Measurements from ENCODE around the gene MOCOS.
A peak's percentile ranks its signal among the peaks of the same experiment; 100 is the strongest.

The MOCOS gene

DNA sequence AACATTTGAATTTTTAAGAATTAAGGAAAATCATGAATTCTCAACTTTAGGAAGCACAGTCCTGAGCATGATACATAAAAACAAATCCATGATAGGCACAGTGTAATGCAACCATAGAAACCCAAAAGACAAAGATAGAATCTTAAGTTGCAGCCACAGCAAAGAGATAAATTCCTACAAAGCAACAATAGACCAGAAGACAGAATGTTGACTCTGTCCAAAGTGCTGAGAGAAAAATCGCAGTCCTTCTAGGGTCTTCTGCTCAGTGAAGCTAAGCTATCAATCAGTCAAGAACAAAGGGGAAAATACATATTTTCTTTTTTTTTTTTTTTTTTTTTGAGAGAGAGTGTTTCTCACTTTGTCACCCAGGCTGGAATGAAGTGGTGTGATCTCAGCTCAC is 88.3 kb downstream of the MOCOS start:
- no peak for DNase-seq

DNA sequence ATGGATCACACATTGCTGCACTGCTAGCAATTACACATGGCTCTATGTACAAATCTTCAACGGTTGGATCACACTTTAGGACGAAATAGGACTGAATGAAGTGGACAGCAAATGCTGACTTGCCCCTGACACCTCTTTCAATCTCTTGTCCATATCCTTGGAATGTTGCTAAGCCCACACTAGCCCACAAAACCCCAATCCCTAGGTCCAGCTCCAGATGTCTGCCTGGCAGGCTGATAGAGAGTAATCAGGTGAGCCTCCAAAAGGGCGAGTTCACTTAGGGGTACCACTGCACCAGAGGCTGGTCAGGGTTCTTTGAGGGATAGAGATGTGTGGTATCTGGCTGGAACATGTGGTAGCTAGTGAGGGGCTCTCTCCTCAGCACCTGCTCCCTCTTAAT is 91.7 kb downstream of the MOCOS start:
- DNase-seq = no peak

- DNase-seq = no peak
Observed at GRCh38 chr18:36281936-36282335, 94.6 kb downstream of the MOCOS start.

DNA sequence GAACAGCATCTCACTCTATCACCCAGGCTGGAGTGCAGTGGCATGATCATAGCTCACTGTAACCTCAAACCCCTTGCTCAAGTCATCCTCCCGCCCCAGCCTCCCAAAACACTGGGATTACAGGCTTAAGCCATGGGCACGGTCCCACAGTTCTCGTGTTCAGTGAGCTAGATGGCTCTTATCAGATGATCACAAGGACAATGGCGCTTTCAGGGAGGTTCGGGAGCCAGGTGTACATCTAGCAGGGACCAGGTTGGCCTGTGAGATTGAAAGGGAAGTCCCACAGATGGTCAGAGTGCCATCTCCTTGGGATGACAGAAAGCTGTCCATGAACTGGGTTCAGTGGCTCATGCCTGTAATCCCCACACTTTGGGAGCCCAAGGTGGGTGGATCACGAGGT is 96.2 kb downstream of the MOCOS start:
- DNase-seq = no peak

DNA sequence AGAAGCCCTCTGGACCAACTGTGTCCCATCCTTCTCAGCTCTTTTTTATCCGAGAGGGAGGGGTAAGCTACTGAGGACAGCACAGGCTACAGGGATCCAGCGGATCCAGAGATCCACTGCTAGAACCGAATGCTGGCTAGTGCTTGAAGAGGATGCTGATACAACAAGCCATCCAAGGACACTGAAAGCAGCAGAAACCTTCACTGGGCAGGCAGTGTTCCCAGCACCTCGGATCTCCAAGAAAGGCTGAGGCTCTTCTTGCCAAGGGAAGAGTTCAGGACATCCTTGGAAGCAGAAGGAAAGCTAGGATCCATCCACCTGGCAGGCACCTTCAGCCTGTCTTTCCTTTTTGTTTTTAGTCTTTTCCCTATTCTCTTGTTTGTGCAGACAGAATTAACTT is 97.0 kb downstream of the MOCOS start:
- DNase-seq = no peak

DNA sequence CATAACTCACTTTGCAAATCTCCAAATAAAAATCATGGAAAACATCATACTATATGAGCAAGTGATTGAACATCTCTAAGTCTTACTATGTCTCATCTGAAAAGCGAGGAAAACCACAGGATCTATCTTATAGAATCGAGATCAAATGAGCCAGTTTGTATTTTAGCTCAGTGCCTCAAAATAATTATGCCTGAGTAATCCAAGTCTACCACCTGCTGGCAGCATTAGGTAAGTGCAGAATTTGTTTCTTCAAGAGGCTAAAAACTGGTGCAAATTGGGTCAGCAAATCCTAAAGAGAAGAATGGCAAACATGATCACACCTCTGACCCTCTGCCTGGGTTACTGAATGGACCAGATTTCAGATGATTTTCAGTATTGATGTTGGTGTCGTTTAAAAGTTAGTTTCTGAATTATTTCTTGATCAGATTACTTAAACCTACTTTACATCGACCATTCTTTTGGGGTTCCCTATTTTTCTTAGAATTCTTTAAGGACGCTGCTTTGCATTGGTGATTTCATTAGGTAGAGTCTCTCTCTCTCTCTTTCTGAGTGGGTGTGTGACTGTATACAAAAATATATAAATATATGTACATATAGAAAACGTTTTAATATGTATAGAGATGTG is 97.5 kb downstream of the MOCOS start:
- DNase-seq = peak; percentile 60 to 65

- no peak for DNase-seq
Observed at GRCh38 chr18:36287653-36288052, 100.4 kb downstream of the MOCOS start.

DNA sequence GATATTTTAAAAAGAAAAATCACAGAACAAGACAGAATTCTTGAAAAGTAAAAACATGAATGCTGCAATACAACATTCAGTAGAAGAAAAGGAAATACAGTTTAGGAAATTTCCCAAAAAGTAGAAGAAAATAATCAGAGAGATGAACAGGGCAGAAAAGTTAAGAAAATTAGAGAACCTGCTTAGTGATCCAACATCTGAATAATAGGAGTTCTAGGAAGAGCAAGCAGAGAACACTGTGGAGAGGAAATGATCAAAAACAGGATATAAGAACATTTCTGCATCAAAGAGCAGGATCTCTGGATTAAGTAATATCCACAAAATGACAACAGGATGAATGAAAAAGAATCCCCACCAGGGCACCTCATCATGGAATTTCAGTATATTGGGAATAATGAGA is 101.4 kb downstream of the MOCOS start:
- no peak for DNase-seq

GRCh38 chr18:36294031-36294430 is 106.7 kb downstream of the MOCOS start:
- DNase-seq = no peak

DNA sequence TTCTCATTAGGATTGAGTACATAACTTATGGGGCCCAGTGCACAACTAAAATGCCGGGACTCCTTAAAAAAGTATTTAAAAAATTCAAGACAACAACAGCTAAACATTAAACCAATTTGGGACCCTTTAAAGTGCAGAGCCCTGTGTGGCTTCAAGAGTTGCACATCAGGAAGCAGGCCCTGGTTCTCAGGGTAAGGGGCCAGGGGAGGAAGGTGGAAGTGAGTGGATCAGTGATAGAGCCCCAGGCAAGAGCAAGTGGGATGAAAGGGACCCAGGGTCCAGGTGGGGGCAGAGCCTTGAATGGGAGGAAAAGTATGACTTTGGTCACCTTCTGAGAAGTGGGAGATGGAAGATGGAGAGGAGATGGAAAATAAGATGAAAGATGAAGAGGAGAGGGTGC is 107.9 kb downstream of the MOCOS start:
- DNase-seq = no peak

- DNase-seq = no peak
Observed at GRCh38 chr18:36295880-36296301, 108.6 kb downstream of the MOCOS start.

- DNase-seq = peak; percentile 64 to 68
Observed at GRCh38 chr18:36296650-36297416, 109.5 kb downstream of the MOCOS start.

GRCh38 chr18:36297417-36298125 is 110.3 kb downstream of the MOCOS start, which contains the start of gene FHOD3:
FHOD3 (plus strand) TSS chr18:36297713; CDS start chr18:36297836, 123 bp downstream.
- DNase-seq = peak; percentile 5 to 30

GRCh38 chr18:36298126-36298741 is 110.9 kb downstream of the MOCOS start:
- peak in 1 of 2 experiments; percentile 7 for DNase-seq

DNA sequence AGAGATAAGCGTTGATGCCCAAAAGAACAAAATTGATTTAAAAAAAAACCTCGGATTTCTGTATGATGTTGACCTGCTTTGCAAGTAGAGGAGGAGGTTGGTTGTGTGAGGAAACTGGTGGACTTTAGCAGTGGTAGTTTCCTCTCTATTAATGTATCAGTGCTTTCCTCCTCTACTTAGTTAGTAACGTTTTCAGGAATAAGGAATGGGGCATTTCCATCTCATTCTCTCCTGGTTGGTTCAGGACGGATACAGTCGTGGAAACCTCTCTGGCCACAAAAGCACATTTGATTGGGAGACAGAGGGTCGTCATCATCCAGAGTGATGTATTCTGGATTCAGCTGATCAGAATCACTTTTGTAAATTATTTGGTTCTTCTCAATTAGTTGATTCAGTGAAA is 111.7 kb downstream of the MOCOS start:
- DNase-seq = no peak

DNA sequence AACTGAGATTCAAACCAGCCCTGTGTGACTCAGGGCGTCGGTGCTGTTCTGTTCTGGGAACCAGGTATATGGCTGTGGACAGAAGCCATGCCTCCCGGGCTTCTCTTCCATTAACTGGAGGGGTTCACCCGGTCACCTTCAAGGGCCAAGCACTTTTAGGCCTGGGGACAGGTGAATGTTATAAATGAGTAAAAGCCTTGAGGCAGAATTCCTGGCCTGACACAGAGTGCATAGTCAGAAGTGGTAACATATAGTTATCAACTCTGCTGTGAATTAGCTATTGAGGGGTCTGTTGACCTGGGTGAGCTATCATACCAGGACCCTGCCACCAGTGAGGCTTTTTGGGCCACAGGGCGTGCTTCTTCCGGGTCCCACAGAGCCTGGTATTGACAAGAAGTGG is 112.9 kb downstream of the MOCOS start:
- no peak for DNase-seq

DNA sequence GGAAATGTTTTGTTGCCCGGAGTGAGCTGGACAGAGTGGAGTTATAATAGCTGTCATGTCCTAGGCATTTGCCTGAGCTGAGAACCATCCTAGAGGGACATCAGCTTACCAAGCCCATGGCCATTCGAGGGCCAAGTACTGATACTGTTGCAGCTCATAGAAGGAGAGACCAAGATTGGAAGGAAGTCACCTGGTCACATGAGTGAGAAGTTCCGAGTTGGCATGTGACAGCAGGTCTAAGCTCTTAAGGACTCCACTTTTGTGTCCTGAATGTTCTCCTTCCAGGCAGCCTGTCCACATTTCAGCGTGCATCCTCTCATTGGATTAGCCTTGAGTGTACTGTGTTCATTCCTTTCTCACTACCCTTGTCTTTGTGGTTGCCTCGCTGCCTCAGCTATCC is 114.6 kb downstream of the MOCOS start:
- no peak for DNase-seq

DNA sequence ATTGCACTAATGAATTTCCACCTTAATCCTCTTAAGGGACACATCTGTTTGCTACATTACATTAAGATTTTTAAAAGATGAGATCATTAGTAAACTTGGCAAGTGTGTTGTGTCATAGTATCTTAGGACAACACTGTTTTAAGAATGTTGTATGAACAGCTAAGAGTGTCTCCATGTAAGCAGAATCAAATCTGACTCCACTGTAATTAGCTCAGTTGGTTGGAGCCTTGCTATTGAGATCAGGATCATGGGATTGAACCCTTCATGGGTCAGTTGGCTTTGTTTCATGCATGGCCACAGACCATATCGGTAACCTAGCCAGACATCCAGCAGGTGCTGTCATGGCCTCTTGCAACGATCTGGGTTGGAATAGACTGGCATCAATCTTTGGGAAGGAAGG is 115.4 kb downstream of the MOCOS start:
- no peak for DNase-seq

DNA sequence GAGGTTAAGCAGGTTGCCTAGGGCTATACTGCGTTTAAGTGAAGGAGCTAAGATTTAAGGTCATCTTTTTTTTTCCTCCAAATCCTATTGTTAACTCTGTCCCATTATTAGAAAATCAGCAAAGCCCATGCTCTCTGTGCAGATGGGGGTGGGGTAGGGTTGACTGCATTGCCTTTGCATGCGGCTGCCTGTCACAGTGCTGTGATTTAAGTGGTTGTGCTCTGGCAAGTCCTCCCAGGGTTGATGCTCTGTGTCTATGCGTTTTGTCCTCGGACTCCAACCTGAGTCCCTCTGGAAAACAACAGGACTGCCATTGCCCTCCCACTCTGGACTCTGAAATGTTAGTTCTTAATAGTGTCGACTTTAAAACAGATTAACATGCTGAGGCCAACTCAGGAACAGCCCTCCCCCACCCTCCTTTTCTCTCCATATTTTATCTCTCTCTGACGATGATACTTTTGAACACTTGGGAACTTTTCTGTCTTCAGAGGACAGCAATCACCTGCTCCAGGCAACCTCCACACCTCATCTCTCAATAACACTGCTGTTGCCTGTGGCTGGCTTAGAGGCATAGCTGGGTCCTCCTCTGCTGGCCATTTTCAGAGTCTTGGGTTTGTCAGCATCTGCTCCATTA is 116.0 kb downstream of the MOCOS start:
- DNase-seq = no peak

- no peak for DNase-seq
Observed at GRCh38 chr18:36304723-36305122, 117.4 kb downstream of the MOCOS start.

DNA sequence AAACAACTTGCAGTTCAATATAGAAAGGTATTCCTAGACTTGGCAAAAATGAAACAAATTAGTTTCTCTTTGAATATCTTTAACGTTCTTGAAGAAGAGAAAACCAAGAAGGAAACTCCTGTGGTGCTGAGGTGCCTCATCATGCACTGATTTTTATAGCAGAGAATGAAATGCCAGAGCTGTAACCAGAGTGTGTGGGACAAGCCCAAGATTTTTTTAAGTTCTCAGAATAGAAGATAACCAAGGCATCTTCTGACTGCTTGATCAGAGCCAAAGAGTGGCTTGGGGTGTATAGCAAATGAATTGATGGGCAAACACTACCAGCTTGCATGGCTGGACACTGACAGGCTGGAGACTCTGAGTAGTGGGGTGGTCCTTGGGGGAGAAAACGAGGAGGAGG is 118.1 kb downstream of the MOCOS start:
- no peak for DNase-seq

DNA sequence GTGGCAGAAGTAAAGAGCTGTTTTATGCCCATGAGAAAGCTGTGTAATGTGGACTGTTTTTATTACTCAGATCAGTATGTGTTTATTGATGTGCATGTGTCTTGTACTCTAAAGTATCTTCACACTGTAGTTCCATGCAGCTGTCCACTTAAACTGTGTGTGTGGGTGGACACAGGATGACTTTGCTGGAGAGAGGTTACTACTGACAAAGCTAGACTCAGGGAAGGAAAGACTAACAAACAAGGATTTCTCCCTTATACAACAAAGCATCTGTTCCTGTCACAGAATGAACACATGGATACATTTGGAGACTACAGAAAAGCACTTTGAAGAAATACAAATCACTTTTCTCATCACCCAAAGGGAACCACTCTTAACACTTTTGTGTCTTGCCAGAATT is 120.2 kb downstream of the MOCOS start:
- no peak for DNase-seq

Measured in NCI-H2081 (cell line).